Transverse colon (tissue), 3 donors: ENCODE measurements around the gene ZNF385D.

Experiments used
- CTCF ChIP-seq, 5 experiments: fragments of 200-600 bp in 3 of 5; fragments of 450-650 bp in 2 of 5; sonication (generic) in 3 of 5; IDR thresholded peaks; 1 replicate in 2 of 5; 2 replicates in 3 of 5; pipeline ENCODE4 v1.5.1; 2016 to 2017; ENCODE audit warnings: antibody characterized with exemption in 5 of 5, inconsistent platforms in 3 of 5, mild to moderate bottlenecking in 2 of 5, moderate library complexity in 1 of 5
- POLR2A ChIP-seq: fragments of 450-650 bp; IDR thresholded peaks from one replicate; pipeline ENCODE4 v1.6.1; 2016; ENCODE audit warnings: antibody characterized with exemption, mild to moderate bottlenecking, moderate library complexity

- TF ChIP-seq POLR2A (no peak), CTCF (IDR thresholded peaks at IDR 0.05) (no peak)
Observed at GRCh38 chr3:21670386-21670785, 80.6 kb downstream of the ZNF385D start.
